ENCODE results near the gene POLE.

The POLE gene

DNA sequence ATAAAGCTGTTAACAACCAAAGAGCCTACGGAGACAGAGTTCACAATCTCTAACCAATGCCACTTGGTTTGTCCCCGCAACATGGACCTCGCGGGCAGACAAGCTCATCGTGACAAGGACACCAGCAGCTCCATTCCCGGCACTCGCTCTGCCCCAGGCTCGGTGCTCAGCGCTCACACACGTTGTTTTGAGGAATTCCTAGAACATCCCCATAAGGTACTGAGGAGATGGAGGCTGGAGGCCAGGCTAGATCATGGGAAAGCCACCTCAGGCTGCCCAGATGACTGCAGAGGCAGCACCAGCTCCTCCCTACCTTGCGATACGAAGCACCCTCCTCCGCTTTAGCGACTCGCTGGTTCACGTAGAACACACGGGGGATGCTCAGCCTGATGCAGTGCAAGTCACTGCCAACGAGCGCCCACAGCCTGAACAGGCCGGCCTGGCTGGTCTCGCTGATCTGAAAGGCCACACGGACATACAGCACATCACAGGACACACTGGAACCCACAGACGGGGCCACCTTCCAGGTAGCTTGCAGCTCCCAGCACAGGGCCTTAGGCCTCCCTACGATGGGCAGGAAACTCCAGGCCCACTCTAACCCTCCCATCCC lies 38.4 kb downstream of the POLE start:
- DNase-seq (ENCODE audit: insufficient read length, low spot score) (no peak), FAIRE-seq (no peak)
- TF ChIP-seq PAX5 (IDR thresholded peaks at IDR 0.05; ENCODE audit: insufficient read depth, low read length, severe bottlenecking) = no peak
- no peak for TF ChIP-seq POLR2AphosphoS5 (IDR thresholded peaks at IDR 0.05; ENCODE audit: low read depth, low read length)
- TF ChIP-seq POU2F2 (IDR thresholded peaks at IDR 0.05; ENCODE audit: low read depth, low read length) = no peak

DNA sequence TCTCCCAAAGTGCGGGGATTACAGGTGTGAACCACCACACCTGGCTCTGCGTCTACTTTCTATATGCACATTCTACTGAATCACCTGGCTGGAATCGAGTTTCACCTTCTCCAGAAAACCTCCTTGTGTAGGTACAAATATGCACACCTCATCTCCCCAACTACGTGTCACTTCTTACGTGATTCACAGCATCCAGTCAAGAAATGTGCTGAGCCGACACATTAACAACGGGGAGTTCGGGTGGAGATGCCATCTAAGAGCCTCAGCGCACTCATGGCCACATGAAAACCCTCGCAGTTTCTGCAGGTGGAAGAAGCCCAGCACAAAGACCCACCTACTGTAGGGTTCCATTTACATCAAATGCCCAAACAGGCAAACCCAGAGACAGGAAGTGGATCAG lies 39.3 kb downstream of the POLE start:
- DNase-seq (ENCODE audit: insufficient read length, low spot score) (no peak), FAIRE-seq (no peak)
- TF ChIP-seq POLR2A (IDR thresholded peaks at IDR 0.05; ENCODE audit: low read depth, low read length) (no peak), TAF1 (IDR thresholded peaks at IDR 0.05; ENCODE audit: low read depth, low read length) (no peak), SPI1 (IDR thresholded peaks at IDR 0.05; ENCODE audit: low read depth, low read length) (no peak), PAX5 (IDR thresholded peaks at IDR 0.05; ENCODE audit: insufficient read depth, low read length, severe bottlenecking) (no peak), POU2F2 (IDR thresholded peaks at IDR 0.05; ENCODE audit: low read depth, low read length) (no peak), POLR2AphosphoS5 (IDR thresholded peaks at IDR 0.05; ENCODE audit: low read depth, low read length) (no peak)

DNA sequence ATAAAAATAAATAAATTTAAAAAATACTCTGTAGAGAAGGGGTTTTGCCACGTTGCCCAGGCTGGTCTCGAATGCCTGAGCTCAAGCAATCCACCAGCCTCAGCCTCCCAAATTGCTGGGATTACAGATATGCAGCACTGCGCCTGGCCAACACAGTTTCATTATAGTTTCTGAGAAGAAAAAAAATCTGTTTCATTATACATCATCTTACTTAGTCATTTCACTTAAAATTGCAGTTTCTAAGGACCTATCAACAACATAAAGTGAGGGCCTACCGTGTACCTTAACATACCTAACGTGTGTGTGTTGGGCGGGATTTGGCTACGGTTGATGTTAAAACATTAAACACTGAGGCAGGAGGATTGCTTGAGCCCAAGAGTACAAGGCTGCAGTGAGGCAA lies 40.3 kb downstream of the POLE start:
- FAIRE-seq = no peak
- no peak for TF ChIP-seq POLR2A (IDR thresholded peaks at IDR 0.05; ENCODE audit: low read depth, low read length)
- no peak for TF ChIP-seq TAF1 (IDR thresholded peaks at IDR 0.05; ENCODE audit: low read depth, low read length)
- no peak for TF ChIP-seq PAX5 (IDR thresholded peaks at IDR 0.05; ENCODE audit: insufficient read depth, low read length, severe bottlenecking)
- no peak for TF ChIP-seq SPI1 (IDR thresholded peaks at IDR 0.05; ENCODE audit: low read depth, low read length)
- no peak for TF ChIP-seq POU2F2 (IDR thresholded peaks at IDR 0.05; ENCODE audit: low read depth, low read length)
- no peak for TF ChIP-seq POLR2AphosphoS5 (IDR thresholded peaks at IDR 0.05; ENCODE audit: low read depth, low read length)

DNA sequence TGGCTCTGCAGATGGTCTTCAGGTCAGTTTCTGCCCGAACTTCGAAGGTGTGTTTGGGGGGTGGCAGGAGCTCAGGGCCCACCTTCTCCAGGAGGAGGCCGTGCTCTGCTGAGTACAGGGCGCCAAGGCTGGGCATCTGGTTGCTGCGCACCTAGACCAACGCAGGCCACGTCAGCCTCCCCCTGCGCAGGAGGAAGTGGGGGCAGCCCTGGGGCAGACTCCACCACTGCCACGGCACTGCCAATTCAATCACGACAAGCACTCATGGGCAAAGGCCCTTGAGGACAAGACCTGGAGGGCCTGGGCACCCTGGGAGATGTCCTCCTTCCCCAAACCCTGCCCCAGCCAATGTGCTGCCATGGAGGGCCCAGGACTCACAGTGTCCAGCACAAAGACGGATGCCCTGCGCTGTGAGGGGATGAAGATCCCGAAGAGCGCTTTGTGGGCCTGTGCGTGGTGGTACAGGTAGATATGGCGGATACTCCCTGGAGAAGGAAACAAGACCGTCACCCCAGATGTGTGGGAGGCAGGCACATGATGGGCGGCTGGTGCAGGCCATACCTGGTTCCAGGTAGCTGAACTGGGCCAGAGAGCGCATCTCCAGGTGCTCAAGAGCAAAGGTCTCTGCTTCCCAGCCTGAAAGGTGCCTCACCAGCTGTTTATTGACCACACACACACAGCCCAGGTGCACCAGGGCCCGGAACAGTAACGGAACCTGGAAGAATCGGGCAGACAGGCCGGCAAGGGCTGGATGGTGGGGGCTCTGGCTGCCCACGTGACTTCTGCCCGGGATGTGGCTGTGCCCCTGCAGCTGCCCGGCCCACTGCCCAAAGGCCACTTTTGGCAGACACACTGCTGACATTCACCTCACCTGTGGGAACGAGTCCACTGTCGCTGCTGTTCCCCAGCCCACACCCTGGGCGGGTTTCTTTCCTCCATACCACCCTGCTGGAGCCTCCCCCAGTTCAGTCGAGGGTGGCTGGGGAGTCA lies 44.0 kb downstream of the POLE start:
- no peak for DNase-seq (ENCODE audit: insufficient read length, low spot score)
- TF ChIP-seq PAX5 (IDR thresholded peaks at IDR 0.05; ENCODE audit: insufficient read depth, low read length, severe bottlenecking) = no peak
- TF ChIP-seq POLR2A (IDR thresholded peaks at IDR 0.05; ENCODE audit: low read depth, low read length) = no peak
- TF ChIP-seq POLR2AphosphoS5 (IDR thresholded peaks at IDR 0.05; ENCODE audit: low read depth, low read length) = no peak
- no peak for TF ChIP-seq SPI1 (IDR thresholded peaks at IDR 0.05; ENCODE audit: low read depth, low read length)
- TF ChIP-seq TAF1 (IDR thresholded peaks at IDR 0.05; ENCODE audit: low read depth, low read length) = no peak
- TF ChIP-seq POU2F2 (IDR thresholded peaks at IDR 0.05; ENCODE audit: low read depth, low read length) = no peak
- no peak for FAIRE-seq

More for the DNA sequence above, 40.3 kb downstream of the POLE start:
- no peak for DNase-seq (ENCODE audit: insufficient read length, low spot score)

DNA sequence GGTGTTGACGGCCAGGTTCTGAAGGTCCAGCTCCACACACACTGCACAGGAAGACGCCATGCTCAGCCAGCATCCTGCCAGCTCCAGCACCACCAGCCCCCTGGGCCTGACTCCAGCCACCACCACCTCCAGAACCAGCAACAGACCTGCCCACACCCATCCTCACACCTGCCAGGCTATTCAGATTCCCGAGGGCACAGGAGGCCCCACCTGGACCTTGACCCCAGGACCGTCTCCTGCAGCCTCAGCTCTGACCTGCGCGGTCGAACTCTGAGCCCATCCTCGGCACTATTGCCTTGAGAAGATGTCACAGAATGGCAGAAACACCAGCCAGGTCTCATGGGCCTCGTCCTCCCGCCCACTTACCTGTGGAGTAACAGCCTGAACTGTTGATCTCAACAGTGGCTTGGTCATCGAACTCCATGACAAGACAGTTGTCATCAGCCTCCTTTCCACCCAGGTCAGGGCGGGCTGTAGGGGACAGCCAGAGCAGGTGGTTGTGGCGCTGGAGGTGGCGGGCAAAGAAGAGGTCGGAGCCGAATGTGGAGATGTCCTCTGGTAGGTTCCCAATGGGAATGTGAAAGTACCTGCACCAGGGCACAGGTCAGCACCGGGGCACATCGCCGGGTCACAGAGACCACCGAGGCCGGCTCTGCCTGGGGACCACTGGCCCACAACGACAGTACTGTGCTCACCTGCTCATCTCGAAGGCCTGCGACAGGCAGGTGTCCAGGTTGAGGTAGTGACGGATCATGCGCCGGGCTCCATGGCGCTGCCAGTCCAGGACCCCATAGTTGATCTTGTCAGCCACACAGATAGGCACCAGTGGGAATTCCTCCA lies 45.1 kb downstream of the POLE start:
- DNase-seq (ENCODE audit: insufficient read length, low spot score) (no peak), FAIRE-seq (no peak)
- no peak for TF ChIP-seq POU2F2 (IDR thresholded peaks at IDR 0.05; ENCODE audit: low read depth, low read length)
- TF ChIP-seq TAF1 (IDR thresholded peaks at IDR 0.05; ENCODE audit: low read depth, low read length) = no peak
- no peak for TF ChIP-seq SPI1 (IDR thresholded peaks at IDR 0.05; ENCODE audit: low read depth, low read length)
- TF ChIP-seq PAX5 (IDR thresholded peaks at IDR 0.05; ENCODE audit: insufficient read depth, low read length, severe bottlenecking) = no peak
- no peak for TF ChIP-seq POLR2AphosphoS5 (IDR thresholded peaks at IDR 0.05; ENCODE audit: low read depth, low read length)

DNA sequence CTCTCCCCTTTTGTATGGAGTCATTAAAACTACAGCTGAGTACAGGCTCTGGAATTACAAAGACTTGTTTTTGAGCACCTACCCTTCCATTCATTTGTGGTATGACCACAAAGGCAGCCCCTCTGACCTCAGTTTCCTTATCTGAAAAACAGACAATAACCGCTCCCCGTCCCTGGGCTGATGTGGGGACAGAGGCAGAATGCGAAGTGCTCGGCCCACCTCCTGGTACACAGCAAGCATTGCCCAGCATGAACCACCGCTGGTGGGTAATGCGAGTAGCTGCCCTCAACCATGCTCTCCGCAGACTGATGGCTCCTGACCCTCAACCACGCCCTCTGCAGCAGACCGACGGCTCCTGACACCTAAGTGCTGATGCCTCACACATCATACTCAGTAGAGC lies 46.2 kb downstream of the POLE start:
- TF ChIP-seq POLR2A (IDR thresholded peaks at IDR 0.05; ENCODE audit: low read depth, low read length) (no peak), TAF1 (IDR thresholded peaks at IDR 0.05; ENCODE audit: low read depth, low read length) (no peak), SPI1 (IDR thresholded peaks at IDR 0.05; ENCODE audit: low read depth, low read length) (no peak), PAX5 (IDR thresholded peaks at IDR 0.05; ENCODE audit: insufficient read depth, low read length, severe bottlenecking) (no peak), POLR2AphosphoS5 (IDR thresholded peaks at IDR 0.05; ENCODE audit: low read depth, low read length) (no peak), POU2F2 (IDR thresholded peaks at IDR 0.05; ENCODE audit: low read depth, low read length) (no peak)
- DNase-seq (ENCODE audit: insufficient read length, low spot score) (no peak), FAIRE-seq (no peak)

DNA sequence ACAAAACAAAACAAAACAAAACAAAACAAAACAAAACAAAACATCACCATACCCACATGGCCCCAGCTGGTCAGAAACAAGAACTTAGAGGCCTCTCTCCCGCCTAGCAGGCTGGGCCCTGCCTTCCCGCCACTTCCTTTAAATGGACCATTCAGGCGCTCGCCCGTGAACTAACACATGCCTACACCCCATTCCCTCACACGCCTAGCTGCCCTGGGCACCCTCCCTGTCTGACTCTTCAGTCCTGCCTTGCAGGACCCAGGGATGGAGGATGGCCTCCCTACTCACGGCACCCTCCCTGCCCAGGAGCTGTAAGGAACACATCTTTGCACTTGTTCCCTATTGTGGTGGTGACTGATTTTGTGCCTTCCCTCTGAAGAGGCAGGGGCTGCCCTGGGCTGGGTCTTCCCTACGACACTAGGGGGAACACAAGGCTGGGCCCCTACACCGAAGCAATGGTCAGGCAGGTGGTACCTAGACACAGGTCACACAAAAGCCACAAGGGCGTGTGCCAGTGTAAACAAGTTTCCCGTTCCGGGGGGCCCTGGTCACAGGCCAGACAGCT lies 47.1 kb downstream of the POLE start:
- TF ChIP-seq POLR2A (IDR thresholded peaks at IDR 0.05; ENCODE audit: low read depth, low read length) = no peak
- TF ChIP-seq POLR2AphosphoS5 (IDR thresholded peaks at IDR 0.05; ENCODE audit: low read depth, low read length) = no peak
- no peak for TF ChIP-seq TAF1 (IDR thresholded peaks at IDR 0.05; ENCODE audit: low read depth, low read length)
- no peak for TF ChIP-seq PAX5 (IDR thresholded peaks at IDR 0.05; ENCODE audit: insufficient read depth, low read length, severe bottlenecking)
- TF ChIP-seq POU2F2 (IDR thresholded peaks at IDR 0.05; ENCODE audit: low read depth, low read length) = no peak
- FAIRE-seq (no peak), DNase-seq (ENCODE audit: insufficient read length, low spot score) (no peak)

DNA sequence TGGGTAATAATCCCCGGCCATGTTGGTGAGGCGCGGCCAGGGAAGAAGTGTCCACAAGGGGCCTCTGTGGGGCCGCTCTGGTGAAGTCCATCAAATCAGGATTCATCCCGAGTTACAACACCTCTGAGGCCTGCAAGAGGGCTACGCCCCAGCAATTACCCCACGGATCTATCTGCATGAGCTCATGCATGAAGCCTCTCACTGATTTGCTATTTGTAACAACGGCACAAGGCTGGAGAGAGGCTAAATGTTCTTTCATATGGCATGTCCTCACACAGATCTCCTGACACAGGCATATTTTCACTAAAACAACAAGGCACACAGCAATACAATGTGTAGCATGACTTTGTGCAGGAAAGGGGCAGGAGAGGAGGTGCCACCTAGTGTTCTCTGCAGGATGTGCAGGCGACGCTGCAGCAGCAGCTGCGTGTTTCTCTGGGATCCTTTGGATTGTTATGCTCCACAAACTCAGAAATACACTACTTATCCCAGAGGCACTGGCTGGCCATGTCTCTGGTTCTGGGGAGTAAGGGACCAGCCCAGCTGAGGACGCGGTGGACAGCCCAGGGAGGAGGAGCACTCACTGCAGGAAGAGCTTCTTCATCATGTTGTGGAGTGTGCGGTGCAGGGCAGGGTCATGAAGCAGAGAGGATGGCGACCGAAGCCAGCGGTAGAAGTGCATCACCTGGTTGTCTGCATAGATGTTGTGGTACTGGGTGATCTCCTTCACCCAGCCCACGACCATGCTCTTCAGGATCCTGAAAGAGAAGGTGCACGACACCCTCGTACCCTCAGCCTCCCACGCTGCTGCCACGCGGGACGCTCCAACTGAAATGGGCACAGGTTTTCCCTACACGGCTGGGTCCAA lies 48.4 kb downstream of the POLE start:
- FAIRE-seq = peak; percentile 88
- no peak for DNase-seq (ENCODE audit: insufficient read length, low spot score)
- no peak for TF ChIP-seq SPI1 (IDR thresholded peaks at IDR 0.05; ENCODE audit: low read depth, low read length)
- TF ChIP-seq PAX5 (IDR thresholded peaks at IDR 0.05; ENCODE audit: insufficient read depth, low read length, severe bottlenecking) = no peak
- TF ChIP-seq POLR2AphosphoS5 (IDR thresholded peaks at IDR 0.05; ENCODE audit: low read depth, low read length) = no peak
- no peak for TF ChIP-seq POU2F2 (IDR thresholded peaks at IDR 0.05; ENCODE audit: low read depth, low read length)
- TF ChIP-seq TAF1 (IDR thresholded peaks at IDR 0.05; ENCODE audit: low read depth, low read length) = no peak
- no peak for TF ChIP-seq POLR2A (IDR thresholded peaks at IDR 0.05; ENCODE audit: low read depth, low read length)

Measured in GM12891 (cell line).